Mucosa of stomach (tissue), 1 donor: ENCODE data around the gene POLR2H.

ENCODE experiments used
- H3K27me3 ChIP-seq: one replicate; pipeline ENCODE4 v1.7.0; 2013; ENCODE audit warnings: mild to moderate bottlenecking, low read length; ENCODE audit not compliant: control insufficient read depth, insufficient read depth
- H3K36me3 ChIP-seq: one replicate; pipeline ENCODE4 v1.7.0; 2013; ENCODE audit warnings: low read length; ENCODE audit not compliant: control insufficient read depth, insufficient read depth
- H3K4me1 ChIP-seq: one replicate; pipeline ENCODE4 v1.7.0; 2013; ENCODE audit warnings: mild to moderate bottlenecking, low read length; ENCODE audit not compliant: control insufficient read depth, insufficient read depth
- H3K4me3 ChIP-seq: one replicate; pipeline ENCODE4 v1.7.0; 2013; ENCODE audit warnings: low read length
- H3K9ac ChIP-seq: one replicate; pipeline ENCODE4 v1.7.0; 2013; ENCODE audit warnings: mild to moderate bottlenecking, low read length, moderate library complexity
- H3K9me3 ChIP-seq: one replicate; pipeline ENCODE4 v1.7.0; 2013; ENCODE audit warnings: mild to moderate bottlenecking, low read length, moderate library complexity; ENCODE audit not compliant: control insufficient read depth
- donor health status: Pancreatic carcinoma.

The POLR2H gene

DNA sequence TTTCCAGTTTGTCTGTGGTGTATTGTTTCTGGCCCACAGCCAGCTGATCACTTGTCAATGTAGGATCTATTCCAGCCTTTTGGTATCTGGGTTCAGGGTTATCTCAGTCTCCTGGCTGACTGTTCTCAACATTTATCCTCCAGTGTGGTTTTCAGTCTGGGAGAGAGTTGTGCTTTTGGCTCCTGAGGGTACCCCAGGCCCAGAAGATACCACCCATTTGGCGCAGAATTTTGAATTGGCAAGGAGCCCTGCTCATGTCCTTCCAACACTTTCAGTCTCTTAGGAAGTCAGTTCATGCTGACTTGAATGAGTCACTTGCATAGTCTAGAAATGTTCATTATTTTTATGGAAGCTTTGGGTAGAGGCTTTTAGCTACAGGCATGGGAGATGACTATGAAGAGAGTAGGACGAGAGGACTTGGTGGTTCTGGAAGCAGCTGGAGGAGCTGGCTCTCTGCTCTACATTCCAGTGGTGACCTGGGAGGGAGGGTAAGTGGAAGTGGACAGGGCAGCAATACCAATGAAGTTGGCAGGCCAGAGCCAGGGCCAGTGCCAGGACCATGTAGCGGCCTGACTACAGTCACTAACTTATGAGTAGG, 7.2 kb downstream of the POLR2H start:
- no peak overlapping the region for H3K9ac ChIP-seq
- no peak overlapping the region for H3K4me3 ChIP-seq
- no peaks in the 10 kb centered on the region for H3K9me3 ChIP-seq
- H3K36me3 ChIP-seq = peaks cover 6% of the 10 kb centered on the region
- peaks cover 4% of the 10 kb centered on the region for H3K27me3 ChIP-seq
- peaks cover 25% of the 10 kb centered on the region for H3K4me1 ChIP-seq

DNA sequence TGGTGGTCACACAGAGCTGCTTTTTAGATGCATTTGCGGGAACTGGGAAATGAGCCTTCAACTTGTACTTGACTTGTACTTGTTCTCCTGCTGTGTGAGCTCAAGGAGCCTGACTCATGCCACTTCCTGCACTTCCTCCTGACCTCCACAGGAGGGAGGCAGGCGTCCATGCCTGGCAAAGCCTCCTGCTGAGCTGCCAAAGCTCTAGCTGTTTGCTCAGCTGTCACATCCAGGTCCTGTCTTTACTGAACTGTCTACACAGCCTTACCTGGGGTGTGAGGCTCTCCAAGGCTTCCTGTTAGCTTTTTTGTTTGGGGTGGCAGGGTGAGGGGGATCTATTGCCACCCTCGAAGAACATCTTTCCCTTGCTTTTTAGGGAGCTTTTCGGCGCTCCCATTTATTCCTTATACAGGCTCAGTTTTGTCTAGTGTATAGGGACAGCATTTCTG, 10.1 kb downstream of the POLR2H start:
- H3K9me3 ChIP-seq = no peaks in the 10 kb centered on the region
- no peak overlapping the region for H3K9ac ChIP-seq
- peaks cover 14% of the 10 kb centered on the region for H3K27me3 ChIP-seq

DNA sequence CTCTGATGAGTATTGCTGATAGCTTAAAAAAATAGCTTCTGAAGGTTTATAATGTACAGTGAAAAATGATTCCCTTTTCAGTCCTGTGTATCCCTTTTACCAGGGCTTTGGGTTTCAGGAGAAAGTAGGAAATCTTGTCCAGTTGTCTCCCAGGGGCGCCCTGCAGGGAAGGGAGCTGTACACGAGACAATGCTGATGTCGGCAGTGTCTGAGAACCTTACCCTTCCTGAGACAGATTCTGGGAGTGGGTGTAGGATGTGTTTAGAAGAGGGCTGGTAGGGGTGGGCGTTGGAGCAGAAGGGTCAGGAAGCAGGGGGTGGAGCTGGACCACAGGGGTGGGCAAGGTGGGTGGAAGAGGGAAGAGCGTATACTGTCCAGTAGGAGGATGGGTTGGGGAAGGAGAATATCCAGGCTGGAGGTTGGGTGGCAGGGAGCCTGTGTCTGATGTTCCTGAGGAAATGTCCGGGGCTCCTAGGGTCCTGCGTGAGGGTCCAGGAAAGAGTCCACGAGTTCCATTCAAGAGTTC, 10.8 kb downstream of the POLR2H start:
- Histone ChIP-seq H3K27me3 (peaks cover 17% of the 10 kb centered on the region), H3K36me3 (peaks cover 6% of the 10 kb centered on the region), H3K4me3 (no peak overlapping the region), H3K9me3 (no peaks in the 10 kb centered on the region), H3K4me1 (peaks cover 10% of the 10 kb centered on the region), H3K9ac (no peak overlapping the region)

More for the DNA sequence above, 10.1 kb downstream of the POLR2H start:
- peaks cover 13% of the 10 kb centered on the region for H3K4me1 ChIP-seq
- peaks cover 6% of the 10 kb centered on the region for H3K36me3 ChIP-seq
- no peak overlapping the region for H3K4me3 ChIP-seq

DNA sequence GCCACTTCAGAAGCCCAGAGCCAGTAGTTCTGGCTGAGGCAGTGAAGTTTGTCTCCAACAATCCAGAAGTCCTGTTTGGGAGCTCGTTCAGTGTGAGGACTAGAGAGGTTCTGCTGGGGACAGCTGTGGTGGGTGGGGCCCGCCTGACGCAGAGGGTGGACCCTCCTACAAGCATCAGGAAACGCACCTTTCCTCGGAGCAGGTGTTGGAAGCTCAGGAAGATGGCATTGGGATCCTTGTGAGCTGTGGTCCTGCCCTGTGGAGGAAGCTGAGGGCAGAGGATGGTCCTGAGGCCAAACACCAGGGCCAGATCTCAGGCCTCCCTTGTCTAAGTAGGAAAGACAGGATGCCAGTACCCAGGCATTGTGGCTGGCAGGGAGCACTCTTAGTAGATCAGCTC, 11.4 kb downstream of the POLR2H start:
- H3K4me1 ChIP-seq = peaks cover 15% of the 10 kb centered on the region

DNA sequence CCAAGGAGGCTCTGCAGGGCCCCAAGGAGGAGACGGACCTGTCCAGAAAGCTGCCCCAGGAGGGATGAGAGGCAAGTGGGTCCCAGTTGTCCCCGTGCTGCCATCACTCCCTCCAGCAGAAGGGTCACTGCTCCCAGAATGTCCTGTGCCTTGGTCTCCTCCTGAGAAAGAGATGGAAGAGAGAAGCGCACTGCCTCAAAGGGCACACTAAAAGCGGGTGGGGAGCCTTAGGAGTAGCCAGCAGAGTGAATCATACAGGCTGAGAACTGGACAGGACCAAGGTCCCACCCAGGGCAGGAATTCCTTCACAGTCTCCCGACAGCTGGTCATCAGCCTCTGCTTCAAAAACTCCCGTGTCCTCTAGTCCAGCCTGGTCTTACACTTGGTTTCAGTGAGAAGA, 11.9 kb downstream of the POLR2H start:
- H3K36me3 ChIP-seq = peaks cover 6% of the 10 kb centered on the region
- H3K27me3 ChIP-seq = peaks cover 28% of the 10 kb centered on the region
- no peak overlapping the region for H3K4me3 ChIP-seq
- no peak overlapping the region for H3K9ac ChIP-seq
- H3K9me3 ChIP-seq = no peaks in the 10 kb centered on the region
- peaks cover 18% of the 10 kb centered on the region for H3K4me1 ChIP-seq

More for the DNA sequence above, 11.4 kb downstream of the POLR2H start:
- no peak overlapping the region for H3K9ac ChIP-seq
- no peaks in the 10 kb centered on the region for H3K9me3 ChIP-seq
- H3K27me3 ChIP-seq = peaks cover 23% of the 10 kb centered on the region
- H3K36me3 ChIP-seq = peaks cover 6% of the 10 kb centered on the region
- H3K4me3 ChIP-seq = no peak overlapping the region

DNA sequence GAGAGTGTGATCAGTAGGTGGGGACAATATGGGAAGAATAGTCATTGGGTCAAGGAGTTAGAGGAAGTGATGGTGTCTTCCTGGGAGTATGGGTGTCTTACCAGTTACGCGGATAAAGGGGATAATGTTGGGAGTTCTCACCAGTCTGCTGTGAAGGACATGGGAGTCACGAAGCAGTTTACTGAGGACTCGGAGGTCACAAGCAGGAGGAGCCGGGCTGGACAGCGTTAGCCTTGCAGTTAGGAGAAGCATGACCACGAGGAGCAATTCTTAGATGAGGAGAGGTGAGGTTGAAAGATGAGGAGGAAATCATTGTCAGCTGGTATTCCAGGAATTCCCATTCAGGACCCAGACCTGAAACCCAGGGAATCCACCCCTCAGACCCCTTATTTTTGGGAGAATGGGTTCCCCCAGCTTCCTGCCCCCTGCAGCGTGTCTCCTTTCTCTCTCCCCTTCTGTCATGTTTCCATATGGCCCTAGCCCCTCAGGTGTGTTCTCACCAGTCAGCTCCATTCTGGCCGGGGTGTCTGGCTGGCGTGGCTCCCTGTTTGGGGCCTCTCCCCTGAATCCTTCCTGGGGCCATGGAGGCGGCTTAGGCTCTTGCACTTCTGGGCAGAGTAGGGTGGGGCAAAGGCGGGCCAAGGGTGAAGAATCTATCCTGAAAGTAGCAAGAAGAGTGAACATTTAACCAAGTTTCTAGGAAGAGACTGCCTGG, 14.4 kb downstream of the POLR2H start:
- no peak overlapping the region for H3K9ac ChIP-seq

DNA sequence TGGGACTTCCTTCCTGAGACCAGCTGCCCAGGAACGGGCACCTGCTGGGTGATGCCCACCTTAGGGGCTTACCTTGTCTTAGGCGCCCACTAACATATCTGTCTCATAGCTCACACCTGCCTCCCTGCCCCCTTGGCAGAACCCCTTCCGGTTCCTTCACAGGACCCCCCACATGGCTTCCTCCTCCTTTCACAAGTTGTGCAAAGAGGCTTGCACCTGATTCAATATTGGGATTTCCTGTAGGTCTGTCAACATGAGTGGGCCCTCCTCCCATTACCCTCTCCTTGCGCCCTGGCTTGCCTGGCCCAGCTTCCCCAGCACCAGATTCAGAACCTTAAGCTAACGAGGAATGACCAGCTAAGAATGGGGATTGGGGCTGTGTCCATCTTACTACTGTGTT, 15.9 kb downstream of the POLR2H start:
- H3K9me3 ChIP-seq = no peaks in the 10 kb centered on the region
- H3K4me3 ChIP-seq = no peak overlapping the region
- no peaks in the 10 kb centered on the region for H3K36me3 ChIP-seq
- peaks cover 57% of the 10 kb centered on the region for H3K27me3 ChIP-seq
- H3K4me1 ChIP-seq = peaks cover 24% of the 10 kb centered on the region
- H3K9ac ChIP-seq = no peak overlapping the region

More for the DNA sequence above, 14.4 kb downstream of the POLR2H start:
- H3K9me3 ChIP-seq = no peaks in the 10 kb centered on the region
- H3K27me3 ChIP-seq = peaks cover 43% of the 10 kb centered on the region
- peaks cover 26% of the 10 kb centered on the region for H3K4me1 ChIP-seq
- H3K36me3 ChIP-seq = no peaks in the 10 kb centered on the region
- no peak overlapping the region for H3K4me3 ChIP-seq

DNA sequence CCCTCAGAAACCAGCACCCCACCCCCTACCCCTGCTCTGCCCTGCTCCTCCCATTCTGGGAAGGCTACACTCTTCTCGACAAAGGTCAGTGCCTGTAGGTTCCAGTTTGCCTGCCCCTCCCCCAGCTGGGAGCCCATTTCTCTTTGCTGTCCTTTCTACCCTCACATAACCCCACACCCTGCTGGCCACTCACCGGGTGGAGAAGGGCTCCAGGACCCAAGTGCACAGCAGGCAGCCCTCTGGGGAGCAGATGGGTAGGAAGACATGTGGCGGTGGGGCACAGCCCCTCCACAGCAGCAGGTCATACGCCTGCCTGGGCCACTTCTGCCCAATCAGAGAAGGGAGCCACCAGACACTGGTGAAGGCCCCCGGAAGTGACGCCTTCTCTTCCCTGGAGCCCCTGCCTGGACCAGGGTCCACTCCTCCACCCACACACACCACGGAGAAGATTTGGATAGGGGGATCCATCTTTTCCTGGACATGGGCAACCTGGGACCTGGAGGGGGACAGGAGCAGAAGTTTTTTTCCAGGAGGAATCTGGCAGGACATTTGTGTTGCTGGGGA, 16.5 kb downstream of the POLR2H start, which contains the start of gene THPO:
Gene THPO, minus strand, starts transcription at position 326 of the 564 bp plus-strand sequence. CDS start 1,948 bp downstream, outside the sequence.
- Histone ChIP-seq H3K4me1 (peaks cover 24% of the 10 kb centered on the region), H3K9ac (no peak within 1 kb of the TSS), H3K27me3 (peaks cover 59% of the 10 kb centered on the region), H3K36me3 (no peaks in the 10 kb centered on the region), H3K9me3 (no peaks in the 10 kb centered on the region), H3K4me3 (no peak within 1 kb of the TSS)

DNA sequence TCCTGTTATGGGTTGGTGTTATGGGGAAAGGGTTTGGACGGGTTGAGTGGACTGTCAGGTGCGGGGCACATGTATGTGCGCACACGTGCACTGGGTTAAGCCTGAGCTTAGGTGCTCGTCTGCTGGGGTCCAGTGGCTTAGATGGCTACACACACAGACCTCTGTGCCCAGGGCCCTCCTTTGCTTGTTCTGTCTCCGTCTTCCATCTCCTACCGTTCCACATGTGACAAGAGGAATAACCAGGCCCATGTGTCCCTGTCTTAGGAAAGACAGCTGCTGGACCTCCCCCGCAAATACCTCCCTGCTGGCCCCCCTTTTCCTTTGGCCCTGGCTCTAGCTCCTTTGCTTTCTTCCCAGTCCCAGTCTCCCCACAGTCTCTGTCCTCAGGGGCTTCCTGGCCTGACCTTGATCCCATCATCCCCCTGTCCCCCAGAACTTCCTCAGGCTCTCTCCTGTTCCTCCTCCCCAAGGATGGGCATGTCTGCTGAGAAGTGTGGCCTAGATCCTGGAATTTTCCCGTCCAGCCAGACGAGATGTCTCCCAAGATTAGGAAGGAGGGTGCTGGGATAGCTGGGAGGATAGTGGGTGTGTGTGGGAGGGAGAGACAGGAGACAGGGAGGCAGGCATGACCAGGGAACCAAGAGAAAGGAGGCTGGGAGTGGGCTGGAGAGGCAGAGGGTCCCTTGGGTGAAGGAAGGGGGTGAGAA, 17.3 kb downstream of the POLR2H start:
- H3K9me3 ChIP-seq = no peaks in the 10 kb centered on the region
- H3K4me3 ChIP-seq = no peak overlapping the region
- peaks cover 59% of the 10 kb centered on the region for H3K27me3 ChIP-seq
- no peaks in the 10 kb centered on the region for H3K36me3 ChIP-seq
- no peak overlapping the region for H3K9ac ChIP-seq
- peaks cover 24% of the 10 kb centered on the region for H3K4me1 ChIP-seq

DNA sequence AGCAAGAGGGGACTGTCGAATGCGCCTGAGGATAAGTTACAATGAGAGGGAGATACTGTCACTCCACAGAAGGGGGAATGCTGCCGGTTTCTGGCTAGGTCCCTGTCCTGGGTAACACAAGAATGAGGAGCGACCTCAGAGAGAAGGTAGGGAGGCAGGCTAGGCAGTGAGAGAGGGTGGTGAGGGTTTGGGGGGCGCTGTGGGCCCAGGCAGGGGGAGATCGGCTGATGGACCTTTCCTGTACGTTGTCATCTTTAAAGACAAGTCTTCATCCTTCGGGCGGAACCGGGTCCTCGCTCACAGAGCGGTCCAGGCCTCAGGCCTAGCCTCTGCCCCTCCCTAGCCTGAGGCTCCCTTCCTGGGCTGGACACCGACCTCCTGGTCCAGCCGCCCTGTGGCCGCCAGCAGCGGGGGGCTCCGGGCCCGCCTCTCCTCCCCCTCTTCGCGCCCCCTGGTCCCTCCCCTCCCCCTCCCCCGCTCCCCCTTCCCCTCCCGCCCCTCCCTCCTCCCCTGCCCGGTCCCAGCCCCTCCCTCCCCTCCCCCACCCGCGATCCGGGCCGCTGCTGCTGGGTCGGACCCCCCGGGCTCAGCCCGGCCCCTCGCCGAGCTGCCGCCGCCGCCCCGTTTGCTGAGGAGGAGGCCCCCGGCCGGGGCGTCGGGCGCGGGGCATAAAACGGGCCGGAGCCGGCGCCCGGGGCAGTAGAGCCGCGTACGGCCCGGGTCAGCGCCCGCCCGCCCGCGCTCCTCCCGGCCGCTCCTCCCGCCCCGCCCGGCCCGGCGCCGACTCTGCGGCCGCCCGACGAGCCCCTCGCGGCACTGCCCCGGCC, 18.1 kb downstream of the POLR2H start, which contains the start of gene CHRD:
Gene CHRD, plus strand, starts transcription at position 697 of the 827 bp plus-strand sequence. CDS start 265 bp downstream, outside the sequence.
- H3K36me3 ChIP-seq = no peaks in the 10 kb centered on the region
- H3K4me1 ChIP-seq = peaks cover 24% of the 10 kb centered on the region
- peak within 1 kb of the TSS; percentile 7 for H3K9ac ChIP-seq
- H3K4me3 ChIP-seq = peak within 1 kb of the TSS; percentile 2
- no peaks in the 10 kb centered on the region for H3K9me3 ChIP-seq
- peaks cover 59% of the 10 kb centered on the region for H3K27me3 ChIP-seq

DNA sequence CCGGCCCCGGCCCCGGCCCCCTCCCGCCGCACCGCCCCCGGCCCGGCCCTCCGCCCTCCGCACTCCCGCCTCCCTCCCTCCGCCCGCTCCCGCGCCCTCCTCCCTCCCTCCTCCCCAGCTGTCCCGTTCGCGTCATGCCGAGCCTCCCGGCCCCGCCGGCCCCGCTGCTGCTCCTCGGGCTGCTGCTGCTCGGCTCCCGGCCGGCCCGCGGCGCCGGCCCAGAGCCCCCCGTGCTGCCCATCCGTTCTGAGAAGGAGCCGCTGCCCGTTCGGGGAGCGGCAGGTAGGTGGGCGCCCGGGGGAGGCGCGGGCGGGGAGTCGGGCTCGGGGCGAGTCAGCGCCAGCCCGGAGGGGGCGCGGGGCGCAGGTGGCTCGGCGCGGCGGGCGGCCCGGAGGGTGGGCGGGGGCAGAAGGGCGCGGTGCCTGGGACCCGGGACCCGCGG, 18.7 kb downstream of the POLR2H start:
- H3K4me3 ChIP-seq = no peak overlapping the region
- peaks cover 24% of the 10 kb centered on the region for H3K4me1 ChIP-seq
- H3K36me3 ChIP-seq = no peaks in the 10 kb centered on the region
- no peak overlapping the region for H3K9ac ChIP-seq
- H3K9me3 ChIP-seq = no peaks in the 10 kb centered on the region
- peaks cover 56% of the 10 kb centered on the region for H3K27me3 ChIP-seq
